GM12875 (cell line): ENCODE results near the gene DTX4.

ENCODE experiments used
- H3K4me3 ChIP-seq: one replicate; pipeline ENCODE4 v1.5.1; 2011; ENCODE audit warnings: low read depth, low read length, control low read depth
- TF ChIP-seq, protein P1 (sequence below): IDR thresholded peaks from 2 replicates; pipeline ENCODE4 v1.5.1; 2011; ENCODE audit warnings: low read depth, mild to moderate bottlenecking, control low read depth, inconsistent platforms, low read length, moderate library complexity, borderline replicate concordance; ENCODE audit not compliant: insufficient read depth

DTX4 gene

DNA sequence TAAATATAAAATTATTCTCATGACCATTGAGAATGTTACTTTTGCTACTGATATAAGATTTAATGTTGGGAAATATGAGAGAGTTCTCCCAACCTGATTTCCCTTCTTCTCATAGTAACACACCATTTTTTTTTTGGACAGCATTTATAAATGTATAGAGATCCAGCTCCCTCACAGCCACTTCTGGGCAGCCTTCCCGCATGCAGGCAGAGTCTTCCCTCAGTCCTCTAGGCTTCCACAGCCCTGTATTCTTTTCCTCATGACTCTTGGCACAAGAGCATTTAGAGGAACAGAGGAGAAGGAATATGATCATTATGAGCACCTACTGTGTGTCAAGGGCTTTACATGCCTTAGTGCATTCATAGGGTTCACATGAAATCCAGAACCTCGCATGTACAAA is 9.0 kb downstream of the DTX4 start:
- TF ChIP-seq, protein P1, sequence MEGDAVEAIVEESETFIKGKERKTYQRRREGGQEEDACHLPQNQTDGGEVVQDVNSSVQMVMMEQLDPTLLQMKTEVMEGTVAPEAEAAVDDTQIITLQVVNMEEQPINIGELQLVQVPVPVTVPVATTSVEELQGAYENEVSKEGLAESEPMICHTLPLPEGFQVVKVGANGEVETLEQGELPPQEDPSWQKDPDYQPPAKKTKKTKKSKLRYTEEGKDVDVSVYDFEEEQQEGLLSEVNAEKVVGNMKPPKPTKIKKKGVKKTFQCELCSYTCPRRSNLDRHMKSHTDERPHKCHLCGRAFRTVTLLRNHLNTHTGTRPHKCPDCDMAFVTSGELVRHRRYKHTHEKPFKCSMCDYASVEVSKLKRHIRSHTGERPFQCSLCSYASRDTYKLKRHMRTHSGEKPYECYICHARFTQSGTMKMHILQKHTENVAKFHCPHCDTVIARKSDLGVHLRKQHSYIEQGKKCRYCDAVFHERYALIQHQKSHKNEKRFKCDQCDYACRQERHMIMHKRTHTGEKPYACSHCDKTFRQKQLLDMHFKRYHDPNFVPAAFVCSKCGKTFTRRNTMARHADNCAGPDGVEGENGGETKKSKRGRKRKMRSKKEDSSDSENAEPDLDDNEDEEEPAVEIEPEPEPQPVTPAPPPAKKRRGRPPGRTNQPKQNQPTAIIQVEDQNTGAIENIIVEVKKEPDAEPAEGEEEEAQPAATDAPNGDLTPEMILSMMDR = no peak
- no peak overlapping the region for H3K4me3 ChIP-seq

DNA sequence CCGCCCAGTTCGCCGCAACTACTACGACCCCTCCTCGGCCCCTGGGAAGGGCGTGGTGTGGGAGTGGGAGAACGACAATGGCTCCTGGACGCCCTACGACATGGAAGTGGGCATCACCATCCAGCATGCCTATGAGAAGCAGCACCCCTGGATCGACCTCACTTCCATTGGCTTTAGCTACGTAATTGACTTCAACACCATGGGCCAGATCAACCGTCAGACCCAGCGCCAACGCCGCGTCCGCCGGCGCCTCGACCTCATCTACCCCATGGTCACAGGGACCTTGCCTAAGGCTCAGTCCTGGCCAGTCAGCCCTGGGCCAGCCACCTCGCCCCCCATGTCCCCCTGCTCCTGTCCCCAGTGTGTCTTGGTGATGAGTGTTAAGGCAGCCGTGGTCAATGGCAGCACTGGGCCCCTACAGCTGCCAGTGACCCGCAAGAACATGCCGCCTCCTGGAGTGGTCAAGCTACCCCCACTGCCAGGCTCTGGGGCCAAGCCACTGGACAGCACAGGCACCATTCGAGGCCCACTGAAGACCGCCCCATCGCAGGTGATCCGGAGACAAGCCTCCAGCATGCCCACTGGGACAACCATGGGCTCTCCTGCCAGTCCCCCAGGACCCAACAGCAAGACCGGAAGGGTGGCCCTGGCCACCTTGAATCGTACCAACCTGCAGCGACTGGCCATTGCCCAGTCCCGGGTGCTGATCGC is 10.0 kb downstream of the DTX4 start:
- TF ChIP-seq, protein P1 = no peak
- H3K4me3 ChIP-seq = no peak overlapping the region

DNA sequence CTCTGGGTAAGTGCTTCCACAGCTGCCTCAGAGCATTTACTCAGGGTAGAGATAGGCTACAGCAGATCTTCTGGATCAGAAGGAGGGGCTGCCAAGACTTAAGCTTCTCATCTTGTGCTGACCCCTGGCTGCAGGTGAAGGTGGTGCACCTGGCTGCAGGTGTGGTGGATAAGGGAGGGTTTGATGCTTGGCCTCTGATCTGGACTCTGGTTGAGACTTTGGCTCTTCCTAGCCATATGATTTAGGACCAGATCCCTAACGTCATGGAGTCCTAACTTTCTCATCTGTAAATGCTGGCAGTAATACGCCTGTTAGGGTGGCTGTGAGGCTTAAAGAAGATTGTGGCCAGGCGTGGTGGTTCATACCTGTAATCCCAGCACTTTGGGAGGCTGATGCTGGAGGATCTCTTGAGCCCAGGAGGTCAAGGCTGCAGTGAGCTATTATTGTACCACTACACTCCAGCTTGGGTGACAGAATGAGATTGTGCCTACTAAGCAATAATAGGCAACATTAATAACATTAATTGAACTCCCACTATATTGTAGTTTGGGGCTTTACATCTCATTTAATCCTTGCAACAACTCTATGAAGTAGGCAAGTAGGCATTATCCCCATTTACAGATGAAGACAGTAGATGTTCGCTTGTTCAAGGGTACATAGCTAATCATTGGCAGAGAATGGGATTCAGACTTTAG is 10.7 kb downstream of the DTX4 start:
- TF ChIP-seq, protein P1 = peak; percentile 69; the same call in 1 of the 2 replicates

DNA sequence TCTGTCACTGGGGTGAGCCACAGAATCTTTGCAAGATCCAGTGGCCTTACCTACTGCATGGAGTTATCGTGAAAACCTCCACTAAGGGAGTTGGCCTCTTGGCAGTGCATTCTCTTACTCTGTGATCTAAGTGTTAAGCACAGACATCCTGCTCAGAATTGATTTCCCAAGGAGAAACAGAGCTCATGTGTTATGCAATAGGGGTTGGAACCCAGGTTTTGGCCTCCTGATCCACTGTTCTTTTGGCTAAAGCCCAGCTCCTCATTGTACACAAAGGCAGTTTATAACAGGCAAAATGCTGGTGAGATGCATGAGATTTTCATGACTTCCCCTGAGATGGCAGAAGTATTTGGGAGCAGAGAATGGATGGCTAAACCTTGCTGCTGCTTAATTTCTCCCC is 11.8 kb downstream of the DTX4 start:
- TF ChIP-seq, protein P1 = no peak
- H3K4me3 ChIP-seq = no peak overlapping the region

More for the DNA sequence above, 10.7 kb downstream of the DTX4 start:
- no peak overlapping the region for H3K4me3 ChIP-seq

DNA sequence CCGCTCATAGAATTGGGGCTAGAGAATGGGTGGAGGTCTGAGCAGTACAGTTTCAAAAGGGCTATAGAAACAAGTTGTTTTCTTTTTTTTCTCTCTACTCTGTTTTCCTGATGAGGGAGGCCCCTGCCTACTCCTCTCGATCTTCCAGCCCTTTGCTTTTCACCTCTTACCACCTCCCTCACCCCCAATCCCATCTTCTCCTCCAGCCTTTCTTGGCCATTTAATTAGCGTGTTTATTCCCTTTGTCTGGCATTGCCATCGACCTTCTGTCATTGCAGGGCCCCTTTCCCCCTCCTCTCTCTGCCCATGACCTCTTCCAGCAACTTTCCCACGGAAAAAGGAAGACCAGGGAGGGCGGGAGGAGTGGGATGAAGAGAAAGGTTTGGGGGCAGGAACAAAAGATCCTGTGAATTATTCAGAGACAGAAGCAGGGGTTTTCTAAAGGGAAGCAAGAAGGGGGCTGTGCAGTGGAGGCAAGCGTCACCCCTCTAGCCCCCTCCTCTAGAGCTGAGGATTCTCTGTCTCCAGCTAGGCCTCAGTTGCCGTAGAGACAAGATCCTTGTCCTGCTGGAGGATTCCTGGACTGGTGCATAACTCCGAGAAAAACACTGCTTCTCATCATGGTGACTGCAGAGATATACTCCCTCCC is 12.9 kb downstream of the DTX4 start:
- TF ChIP-seq, protein P1 = no peak
- no peak overlapping the region for H3K4me3 ChIP-seq

DNA sequence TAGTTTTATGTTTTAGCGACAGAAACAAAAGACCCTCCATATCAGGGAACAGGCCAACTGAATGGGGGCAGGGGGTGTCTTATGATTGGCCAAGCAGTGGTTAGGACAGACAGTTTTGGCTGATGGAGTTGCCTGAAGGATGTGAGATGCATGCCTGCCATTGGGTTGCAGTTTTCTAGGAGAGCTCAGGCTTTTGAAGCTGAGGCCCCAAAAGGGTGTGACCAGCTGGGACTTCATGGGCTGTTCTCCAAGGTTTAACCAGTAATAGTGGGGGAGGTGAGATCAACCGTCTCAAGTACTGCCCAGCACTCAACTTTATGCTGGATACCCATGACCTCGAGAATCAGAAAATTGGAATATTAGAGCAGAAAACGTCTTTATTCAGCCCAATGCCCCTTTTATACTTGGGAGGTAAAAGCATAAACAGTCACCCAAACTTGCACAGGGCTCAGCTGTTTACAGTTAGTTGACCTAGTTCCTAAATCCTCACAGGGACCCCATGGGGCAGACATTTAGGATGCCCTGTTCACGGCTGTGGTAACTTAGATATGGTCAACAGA is 13.5 kb downstream of the DTX4 start:
- H3K4me3 ChIP-seq = no peak overlapping the region
- TF ChIP-seq, protein P1 = no peak

DNA sequence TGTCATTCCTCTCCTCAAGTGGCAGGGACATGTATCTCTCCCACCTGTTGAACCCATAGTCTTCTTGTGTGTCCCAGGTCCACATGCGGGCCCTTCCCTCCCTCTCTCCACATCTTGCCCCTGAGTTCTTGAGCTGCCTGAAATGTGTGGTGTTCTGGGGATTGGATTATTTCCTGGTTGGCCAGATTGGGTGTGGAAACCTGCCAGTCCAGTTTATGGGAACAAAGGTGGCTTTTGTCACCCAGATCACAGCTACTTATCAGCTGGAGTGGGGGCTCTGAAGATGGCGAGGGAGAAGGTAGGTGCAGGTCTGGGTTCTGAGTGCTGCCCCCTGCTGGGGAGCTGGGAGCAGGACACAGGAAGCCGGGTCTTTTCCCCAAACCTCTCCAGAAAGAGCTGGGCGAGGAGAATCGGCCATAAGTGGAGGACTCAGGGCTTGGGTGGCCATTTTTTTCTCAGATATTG is 14.2 kb downstream of the DTX4 start:
- TF ChIP-seq, protein P1 = peak; percentile 90

More for the DNA sequence above, 14.2 kb downstream of the DTX4 start:
- no peak overlapping the region for H3K4me3 ChIP-seq
